Spleen (tissue), 7 donors: ENCODE results near the gene KCNE1.

Experiments
- CTCF ChIP-seq, 11 experiments: fragments of 200-600 bp in 7 of 11; fragments of 450-650 bp in 4 of 11; sonication (generic) in 4 of 11; IDR thresholded peaks in 8 of 11; conservative IDR thresholded peaks in 3 of 11; 1 replicate in 7 of 11; 2 replicates in 4 of 11; pipeline versions ENCODE4 v1.4.0 to v1.8.0; 2016 to 2021; ENCODE audit warnings: antibody characterized with exemption in 11 of 11, inconsistent platforms in 4 of 11, mild to moderate bottlenecking in 1 of 11
- POLR2A ChIP-seq, 3 donors: fragments of 450-650 bp; IDR thresholded peaks; one replicate each; pipeline ENCODE4 v1.5.1; 2017; ENCODE audit warnings: antibody characterized with exemption in 3 of 3, mild to moderate bottlenecking in 1 of 3
- donor health status: DM: no; HTN: no; CAD: no; lungs with moderate emphysema.
- donor health status: DM: no; HTN: no; CAD: no.
- donor health status: DM: no; HTN: no; CAD: no.

GRCh38 chr21:34558166-34558565 lies 46.2 kb upstream of the KCNE1 start:
- TF ChIP-seq CTCF (IDR thresholded peaks at IDR 0.05 in 8 of 11, conservative IDR thresholded peaks at IDR 0.05 in 3 of 11) (no peak), POLR2A (IDR thresholded peaks at IDR 0.05) (no peak)
